M059J (cell line): Measurements from ENCODE around the gene ZMYM5. TPM values are rescaled to one million over a fixed set of nuclear protein-coding genes. Genes with fewer than 3 reads are reported as not detected.
"Not testable (repeated sequence)": the region's sequence is repeated elsewhere in the genome, so short reads cannot be mapped to it uniquely, and the experiment has no call there.

Experiments used
- DNase-seq: peaks from one replicate; pipeline ENCODE4 v3.0.0-alpha.2; 2012; ENCODE audit warnings: low read depth
- total RNA-seq: library from RNA; depleted of rRNA; stranded (reverse); fragments of >200 nt; shearing (Covaris generic); gene quantifications from 2 replicates; pipeline ENCODE4 v1.2.3, GENCODE V29; 2014; rRNA removed

ZMYM5 gene
- 10.2 and 13.4 TPM in 2 replicates for total RNA-seq

GRCh38 chr13:19863323-19864023, at the start of gene ZMYM5:
TSS of gene ZMYM5 (minus strand) at chr13:19863649. CDS start at chr13:19852180, 11,469 bp downstream.
- DNase-seq, result peak; percentile 97

DNA sequence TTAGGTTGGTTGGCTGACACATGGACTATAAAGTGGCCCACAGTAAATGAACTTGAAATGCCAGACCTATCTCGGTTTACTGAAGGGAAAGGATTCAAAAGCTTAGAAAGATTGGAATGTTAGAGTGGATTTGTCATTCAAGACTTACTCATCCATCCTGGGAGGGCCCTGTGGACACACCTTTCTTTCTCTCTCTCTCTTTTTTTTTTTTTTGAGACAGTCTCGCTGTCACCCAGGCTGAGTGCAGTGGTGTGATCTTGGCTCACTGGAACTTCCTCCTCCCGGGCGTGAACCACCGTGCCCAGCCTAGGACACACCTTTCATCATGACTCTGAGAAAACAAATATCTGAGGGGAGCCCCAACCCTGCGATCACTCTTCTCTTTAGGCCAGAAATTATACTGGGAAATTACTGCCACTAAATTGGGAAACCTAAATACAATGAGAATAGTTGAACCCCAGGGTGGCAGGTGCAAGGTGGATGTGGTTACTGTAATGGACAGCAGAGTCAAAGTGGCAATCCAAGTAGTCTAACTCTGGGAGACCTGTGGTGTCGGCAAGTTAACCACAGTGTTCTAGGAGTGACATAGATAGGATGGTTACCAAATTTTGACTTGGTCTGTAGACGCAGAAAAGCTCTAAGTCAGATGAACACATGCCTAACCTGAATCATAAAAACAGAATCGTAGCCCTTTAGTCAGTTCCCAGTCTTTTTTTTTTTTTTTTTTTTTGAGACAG, 47.1 kb upstream of the ZMYM5 start:
- DNase-seq, result peak; percentile 83

DNA sequence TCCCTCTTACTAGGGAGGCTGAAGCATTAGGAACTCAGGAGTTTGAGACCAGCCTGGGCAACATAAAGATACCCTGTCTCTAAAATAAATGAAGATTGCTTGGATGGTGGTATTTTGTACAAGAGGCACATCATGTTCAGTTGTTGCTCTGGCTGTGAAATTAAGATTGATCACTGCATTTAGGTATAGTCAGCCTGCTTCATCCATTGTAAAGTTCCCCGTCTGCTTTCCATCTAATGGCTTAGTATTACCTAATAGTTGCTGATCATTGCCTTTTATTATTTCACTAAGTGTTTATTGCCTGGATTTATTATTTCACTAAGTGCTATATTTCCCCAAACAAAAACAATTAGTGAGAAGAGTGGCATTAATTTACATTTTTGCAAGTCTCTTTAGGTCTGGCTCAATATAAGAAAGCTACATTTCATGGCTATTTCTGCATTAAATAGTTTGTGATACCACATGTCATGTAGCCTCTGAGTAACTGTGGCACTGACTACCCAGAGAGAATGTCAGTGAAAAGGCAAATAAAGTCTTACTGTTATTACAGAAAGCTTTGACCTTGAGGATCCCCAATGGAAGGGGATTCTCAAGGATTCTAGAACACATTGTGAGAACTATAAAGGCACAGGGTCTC, 45.0 kb upstream of the ZMYM5 start:
- no peak for DNase-seq

- DNase-seq, result not testable (repeated sequence)
Measured at GRCh38 chr13:19905487-19906195, 42.2 kb upstream of the ZMYM5 start.

- DNase-seq, result no peak
Measured at GRCh38 chr13:19890030-19890429, 26.6 kb upstream of the ZMYM5 start.

DNA sequence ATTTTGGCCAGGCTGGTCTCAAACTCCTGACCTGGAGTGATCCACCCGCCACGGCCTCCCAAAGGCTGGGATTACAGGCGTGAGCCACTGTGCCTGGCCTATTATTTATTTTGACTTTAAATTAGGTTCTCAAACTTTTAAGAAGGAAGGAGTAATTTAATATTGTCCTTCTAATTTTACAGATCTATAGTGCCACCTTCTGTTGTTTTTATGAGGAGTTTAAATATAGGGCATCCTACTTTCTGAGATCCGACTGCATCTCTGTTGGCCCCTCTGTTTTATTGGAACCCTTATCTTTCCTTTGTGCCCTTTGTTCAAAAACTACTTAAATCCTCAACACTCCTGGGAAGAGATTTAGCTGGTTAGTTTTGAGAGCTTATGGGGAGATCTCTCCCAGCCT, 25.4 kb upstream of the ZMYM5 start:
- peak; percentile 22 for DNase-seq

DNA sequence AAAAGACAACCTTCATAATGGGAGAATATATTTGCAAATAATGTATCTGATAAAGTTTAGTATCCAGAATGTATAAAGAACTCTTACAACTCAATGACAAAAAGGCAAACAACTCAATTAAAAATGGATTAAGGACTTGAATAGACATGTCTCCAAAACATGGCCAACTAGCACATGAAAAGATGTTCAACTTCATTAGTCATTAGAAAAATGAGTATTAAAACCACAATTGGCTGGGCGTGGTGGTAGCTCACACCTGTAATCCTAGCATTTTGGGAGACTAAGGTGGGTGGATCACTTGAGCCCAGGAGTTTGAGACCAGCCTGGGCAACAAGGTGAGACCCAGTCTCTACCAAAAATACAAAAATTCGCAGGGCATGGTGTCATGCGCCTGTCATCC, 18.8 kb upstream of the ZMYM5 start:
- no peak for DNase-seq

DNA sequence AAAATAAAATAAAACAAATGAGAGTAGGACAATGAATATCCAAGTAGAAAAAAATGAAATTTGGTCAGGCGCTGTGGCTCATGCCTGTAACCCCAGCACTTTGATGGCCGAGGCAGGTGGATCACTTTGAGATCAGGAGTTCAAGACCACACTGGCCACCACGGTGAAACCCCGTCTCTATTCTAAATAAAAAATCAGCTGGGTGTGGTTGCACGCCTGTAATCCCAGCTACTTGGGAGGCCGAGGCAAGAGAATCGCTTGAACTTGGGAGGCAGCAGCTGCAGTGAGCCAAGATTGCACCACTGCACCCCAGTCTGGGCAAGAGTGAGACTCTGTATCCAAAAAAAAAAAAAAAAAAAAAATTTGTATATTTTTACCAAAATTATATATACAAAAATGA, 18.2 kb upstream of the ZMYM5 start:
- no peak for DNase-seq

- DNase-seq, result peak; percentile 64
Measured at GRCh38 chr13:19864746-19865309, 1.4 kb upstream of the ZMYM5 start.

DNA sequence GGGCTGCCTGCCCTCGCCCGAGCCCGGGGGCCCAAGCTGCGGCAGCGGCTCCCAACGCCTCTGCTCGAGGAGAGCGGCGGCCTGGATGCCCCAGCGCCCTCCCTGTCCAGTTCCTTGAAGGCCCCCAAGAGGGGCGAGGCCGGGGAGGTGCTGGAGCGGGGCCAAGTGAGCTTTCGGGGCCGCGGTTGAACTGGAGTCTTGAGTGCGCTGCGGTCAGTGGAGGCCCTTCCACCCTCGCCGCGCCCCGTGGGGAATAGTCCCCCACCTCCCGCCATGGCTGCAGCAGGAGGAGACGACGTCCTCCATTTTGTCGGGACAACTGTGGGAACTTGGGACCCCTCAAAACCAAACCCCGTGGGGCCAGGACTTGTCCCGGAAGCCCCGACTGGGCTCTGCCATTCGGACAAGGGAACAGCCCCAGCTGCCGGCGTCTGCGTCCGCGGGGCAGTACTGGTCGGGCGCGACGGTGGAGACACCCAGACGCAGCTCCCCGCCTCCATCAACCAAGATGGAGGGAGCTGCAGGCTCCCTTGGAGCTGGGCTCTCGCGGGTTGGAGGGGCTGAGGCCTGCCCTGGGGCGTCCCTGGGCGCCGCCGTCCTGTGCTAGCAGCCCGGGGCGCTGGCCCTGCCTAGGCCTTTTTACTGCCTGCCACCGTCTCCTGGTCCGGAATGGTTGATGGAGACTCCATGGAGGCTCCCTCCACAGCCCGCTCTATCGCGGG, 736 bp upstream of the ZMYM5 start:
- peak; percentile 80 for DNase-seq

GRCh38 chr13:19862481-19863313, 752 bp downstream of the ZMYM5 start:
- DNase-seq, result peak; percentile 41

DNA sequence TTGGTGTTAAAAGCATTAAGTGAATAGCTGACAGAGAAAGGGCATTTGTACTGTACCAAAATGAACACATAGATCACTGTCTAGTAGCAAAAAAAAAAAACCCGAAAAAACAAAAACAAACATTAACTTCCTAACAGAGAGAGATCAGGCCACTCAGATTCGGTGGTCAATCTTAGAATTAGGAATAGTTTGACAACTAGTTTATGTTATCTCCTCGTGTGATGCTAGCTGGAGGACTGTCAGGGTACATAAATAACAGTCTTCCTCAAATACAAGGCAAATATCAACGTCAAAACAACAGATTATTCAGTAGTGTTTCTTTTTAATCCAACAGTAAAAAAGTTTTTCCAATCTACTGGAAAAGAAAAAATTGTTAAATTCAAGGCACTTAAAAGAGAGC, 1.7 kb downstream of the ZMYM5 start:
- DNase-seq, result peak; percentile 3

DNA sequence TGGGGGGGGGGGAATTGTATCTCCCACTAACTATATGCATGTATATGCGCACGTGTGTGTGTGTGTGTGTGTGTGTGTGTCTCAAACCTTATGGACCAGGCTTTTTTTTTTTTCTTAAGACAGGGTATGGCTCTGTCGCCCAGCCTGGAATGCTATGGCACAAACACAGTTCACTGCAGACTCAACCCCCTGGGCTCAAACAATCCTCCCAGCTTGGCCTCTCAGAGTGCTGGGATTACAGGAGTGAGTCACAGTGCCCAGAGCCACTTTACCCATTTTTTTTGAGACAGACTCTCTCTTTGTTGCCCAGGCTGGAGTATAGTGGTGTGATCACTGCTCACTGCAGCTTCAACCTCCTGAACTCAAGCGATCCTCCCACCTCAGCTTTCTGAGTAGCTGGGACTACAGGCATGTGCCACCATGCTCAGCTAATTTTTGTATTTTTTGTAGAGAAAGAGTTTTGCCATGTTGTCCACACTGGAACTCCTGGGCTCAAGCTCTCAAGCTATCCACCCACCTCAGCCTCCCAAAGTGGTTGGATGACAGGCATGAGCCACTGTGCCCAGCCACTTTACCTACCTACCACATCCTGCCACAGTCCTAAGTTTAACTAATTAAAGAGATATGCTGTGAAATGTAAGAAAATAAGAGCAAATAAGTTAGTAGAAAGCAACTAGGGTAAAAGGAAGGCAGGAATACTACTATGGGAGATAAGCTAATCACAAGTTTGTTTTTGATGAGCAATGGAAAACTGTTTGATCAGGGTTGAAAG, 2.4 kb downstream of the ZMYM5 start:
- DNase-seq, result peak; percentile 92

- not testable (repeated sequence) for DNase-seq
Measured at GRCh38 chr13:19857637-19858036, 5.8 kb downstream of the ZMYM5 start.

- peak; percentile 18 for DNase-seq
Measured at GRCh38 chr13:19852766-19853165, 10.7 kb downstream of the ZMYM5 start.

GRCh38 chr13:19845758-19846157, 17.7 kb downstream of the ZMYM5 start:
- DNase-seq, result peak; percentile 95

DNA sequence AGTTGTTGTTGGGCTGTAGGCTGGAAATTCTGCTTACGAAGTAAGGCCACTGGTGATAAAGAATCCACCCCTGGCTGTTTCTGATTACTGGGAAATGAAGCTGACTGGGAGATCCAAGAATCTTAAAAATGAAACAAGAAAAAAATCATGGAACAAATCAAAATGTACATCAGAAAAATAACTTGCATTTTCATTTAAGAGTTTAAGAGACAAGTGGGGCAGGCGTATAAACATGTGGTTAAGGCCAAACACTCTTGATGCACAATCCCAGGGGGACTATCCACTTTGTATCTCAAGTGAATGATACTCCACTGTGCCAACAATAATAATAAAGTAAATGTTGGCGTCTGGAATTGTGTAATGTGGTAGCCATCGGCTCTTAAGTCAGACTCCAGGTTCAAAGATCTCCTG, 24.6 kb downstream of the ZMYM5 start:
- DNase-seq, result no peak

DNA sequence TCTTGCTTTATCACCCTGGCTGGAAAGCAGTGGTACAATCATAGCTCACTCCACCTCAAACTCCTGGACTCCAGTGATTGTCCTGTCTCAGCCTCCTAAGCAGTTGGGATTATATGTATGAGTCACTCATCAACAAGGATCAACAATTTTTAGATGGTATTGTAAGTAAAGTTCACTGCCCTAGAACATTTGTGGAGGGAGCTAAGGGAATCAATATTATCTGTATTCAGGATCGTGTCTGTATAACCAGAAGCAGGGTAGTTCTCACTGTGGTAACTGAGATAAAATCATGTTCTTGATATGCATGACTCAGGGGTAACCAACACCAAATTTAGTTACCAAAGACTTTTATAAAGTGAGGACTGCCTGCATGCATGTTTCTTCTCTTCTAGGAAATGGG, 27.0 kb downstream of the ZMYM5 start:
- peak; percentile 55 for DNase-seq

DNA sequence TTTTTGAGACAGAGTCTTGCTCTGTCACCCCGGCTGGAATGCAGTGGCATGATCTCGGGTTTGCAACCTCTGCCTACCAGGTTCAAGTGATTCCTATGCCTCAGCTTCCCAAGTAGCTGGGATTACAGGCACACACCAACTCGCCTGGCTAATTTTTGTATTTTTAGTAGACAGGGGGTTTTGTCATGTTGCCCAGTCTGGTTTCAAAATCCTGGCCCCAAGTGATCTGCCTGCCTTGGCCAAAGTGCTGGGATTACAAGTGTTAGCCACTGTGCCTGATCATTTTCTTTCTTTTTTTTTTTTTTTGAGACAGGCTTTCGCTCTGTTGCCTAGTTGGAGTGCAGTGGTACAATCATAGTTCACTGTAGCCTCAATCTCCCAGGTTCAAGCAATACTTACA, 28.7 kb downstream of the ZMYM5 start:
- no peak for DNase-seq
